ENCODE results near the gene GCH1. TPM values are rescaled to one million over a fixed set of nuclear protein-coding genes. Genes with fewer than 3 reads are reported as not detected.
"Not testable (repeated sequence)": the region's sequence is repeated elsewhere in the genome, so short reads cannot be mapped to it uniquely, and the experiment has no call there.

The GCH1 gene
- total RNA-seq, 1 donor = 9.1 TPM

DNA sequence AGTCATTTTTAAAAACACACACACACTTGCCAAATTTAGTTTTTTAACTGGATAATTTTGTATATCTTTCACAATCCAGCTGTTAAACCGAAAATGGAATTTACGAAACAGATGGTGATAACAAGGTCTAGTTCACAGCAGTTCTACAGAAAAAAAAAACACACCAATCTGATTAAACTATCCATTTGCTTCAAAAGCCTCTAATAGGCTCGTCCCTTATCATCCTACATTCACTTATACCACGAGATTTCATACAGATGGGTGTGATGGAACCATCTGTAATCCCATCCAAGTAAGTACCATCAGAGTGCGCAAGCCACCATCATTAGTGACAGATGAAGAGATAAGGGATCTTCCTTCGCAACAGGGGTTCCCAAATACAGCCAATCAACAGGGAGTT is 20.1 kb downstream of the GCH1 start:
- TF ChIP-seq, protein P1, sequence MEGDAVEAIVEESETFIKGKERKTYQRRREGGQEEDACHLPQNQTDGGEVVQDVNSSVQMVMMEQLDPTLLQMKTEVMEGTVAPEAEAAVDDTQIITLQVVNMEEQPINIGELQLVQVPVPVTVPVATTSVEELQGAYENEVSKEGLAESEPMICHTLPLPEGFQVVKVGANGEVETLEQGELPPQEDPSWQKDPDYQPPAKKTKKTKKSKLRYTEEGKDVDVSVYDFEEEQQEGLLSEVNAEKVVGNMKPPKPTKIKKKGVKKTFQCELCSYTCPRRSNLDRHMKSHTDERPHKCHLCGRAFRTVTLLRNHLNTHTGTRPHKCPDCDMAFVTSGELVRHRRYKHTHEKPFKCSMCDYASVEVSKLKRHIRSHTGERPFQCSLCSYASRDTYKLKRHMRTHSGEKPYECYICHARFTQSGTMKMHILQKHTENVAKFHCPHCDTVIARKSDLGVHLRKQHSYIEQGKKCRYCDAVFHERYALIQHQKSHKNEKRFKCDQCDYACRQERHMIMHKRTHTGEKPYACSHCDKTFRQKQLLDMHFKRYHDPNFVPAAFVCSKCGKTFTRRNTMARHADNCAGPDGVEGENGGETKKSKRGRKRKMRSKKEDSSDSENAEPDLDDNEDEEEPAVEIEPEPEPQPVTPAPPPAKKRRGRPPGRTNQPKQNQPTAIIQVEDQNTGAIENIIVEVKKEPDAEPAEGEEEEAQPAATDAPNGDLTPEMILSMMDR (IDR thresholded peaks at IDR 0.05; ENCODE audit: insufficient read depth, low read depth, low read length) = no peak
- H3K4me3 ChIP-seq (ENCODE audit: low read depth, low read length) = no peak overlapping the region
- peak; percentile 74 for DNase-seq (ENCODE audit: low read depth)

DNA sequence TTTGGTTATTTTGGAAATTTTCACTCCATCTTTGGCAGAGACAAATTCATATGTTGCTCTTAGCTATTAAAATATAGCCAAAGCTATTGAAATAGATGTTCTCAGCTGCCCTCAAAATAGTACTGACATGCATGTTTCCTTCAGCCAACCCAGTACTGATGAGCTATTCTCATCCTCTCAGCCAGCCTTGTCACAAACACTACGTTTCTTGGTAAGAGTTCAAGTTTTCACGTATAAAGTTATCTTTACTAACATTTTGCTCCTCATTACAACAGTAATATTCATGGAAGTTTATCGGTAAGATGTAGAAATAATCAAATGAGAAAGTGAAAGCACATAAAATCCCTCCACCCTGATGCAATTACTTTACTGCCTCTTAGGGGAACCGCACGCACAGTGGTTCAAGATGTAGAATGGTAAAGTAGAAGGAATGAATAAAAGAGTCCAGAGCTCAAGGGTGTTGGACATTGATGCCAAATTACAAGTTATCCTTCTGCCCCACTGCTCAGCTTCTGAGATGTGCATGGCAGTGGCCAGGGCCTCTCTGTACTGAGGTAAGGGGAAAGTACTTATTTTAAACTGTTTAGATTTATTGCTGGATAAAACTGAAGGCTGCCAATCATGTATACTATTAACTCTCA is 20.7 kb downstream of the GCH1 start:
- TF ChIP-seq, protein P1 (IDR thresholded peaks at IDR 0.05; ENCODE audit: insufficient read depth, low read depth, low read length) = no peak
- DNase-seq (ENCODE audit: low read depth) = peak; percentile 82
- peak overlapping the region; percentile 54 for H3K4me3 ChIP-seq (ENCODE audit: low read depth, low read length)

DNA sequence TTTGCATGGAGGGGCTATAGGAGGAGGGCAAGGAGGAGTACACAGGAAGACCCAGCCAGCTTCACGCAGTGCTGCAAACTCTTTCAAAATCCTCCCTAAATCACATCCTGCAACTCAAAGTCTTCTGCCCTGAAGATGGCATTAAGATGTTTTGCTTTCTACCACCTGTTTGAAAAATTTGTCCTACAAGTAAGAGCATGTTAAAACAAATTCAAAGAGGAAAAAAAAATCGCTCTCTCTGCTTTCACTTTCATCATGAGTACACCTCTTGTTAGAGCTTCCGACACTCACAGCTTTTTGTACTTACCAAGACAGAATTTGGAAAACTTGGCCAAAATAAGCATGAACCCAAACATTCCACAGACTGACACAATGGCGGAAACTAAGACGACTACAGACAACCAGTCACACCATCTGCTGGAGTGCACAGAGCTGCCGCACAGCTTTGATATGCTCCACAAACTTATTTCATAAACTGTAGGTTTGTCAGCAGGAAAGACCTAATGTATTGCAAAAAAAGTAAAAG is 21.3 kb downstream of the GCH1 start:
- peak; percentile 47 for DNase-seq (ENCODE audit: low read depth)
- TF ChIP-seq, protein P1 (IDR thresholded peaks at IDR 0.05; ENCODE audit: insufficient read depth, low read depth, low read length) = no peak

DNA sequence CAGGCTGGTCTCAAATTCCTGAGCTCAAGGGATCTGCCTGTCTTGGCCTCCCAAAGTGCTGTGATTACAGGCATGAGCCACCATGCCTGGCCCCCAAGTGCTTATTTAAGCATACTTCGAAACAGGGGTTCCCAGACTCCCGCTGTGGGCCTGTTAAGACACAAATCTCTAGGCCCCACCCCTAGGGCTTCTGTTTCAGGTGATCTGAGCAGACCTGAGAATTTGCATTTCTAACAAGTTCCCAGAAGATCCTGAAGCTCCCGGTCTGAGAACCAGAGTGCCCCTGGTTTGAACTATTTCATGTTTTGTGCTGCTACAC is 25.0 kb downstream of the GCH1 start:
- no peak for DNase-seq (ENCODE audit: low read depth)
- no peak overlapping the region for H3K4me3 ChIP-seq (ENCODE audit: low read depth, low read length)
- TF ChIP-seq, protein P1 (IDR thresholded peaks at IDR 0.05; ENCODE audit: insufficient read depth, low read depth, low read length) = no peak

More for the DNA sequence above, 21.3 kb downstream of the GCH1 start:
- H3K4me3 ChIP-seq (ENCODE audit: low read depth, low read length) = peak overlapping the region; percentile 54

DNA sequence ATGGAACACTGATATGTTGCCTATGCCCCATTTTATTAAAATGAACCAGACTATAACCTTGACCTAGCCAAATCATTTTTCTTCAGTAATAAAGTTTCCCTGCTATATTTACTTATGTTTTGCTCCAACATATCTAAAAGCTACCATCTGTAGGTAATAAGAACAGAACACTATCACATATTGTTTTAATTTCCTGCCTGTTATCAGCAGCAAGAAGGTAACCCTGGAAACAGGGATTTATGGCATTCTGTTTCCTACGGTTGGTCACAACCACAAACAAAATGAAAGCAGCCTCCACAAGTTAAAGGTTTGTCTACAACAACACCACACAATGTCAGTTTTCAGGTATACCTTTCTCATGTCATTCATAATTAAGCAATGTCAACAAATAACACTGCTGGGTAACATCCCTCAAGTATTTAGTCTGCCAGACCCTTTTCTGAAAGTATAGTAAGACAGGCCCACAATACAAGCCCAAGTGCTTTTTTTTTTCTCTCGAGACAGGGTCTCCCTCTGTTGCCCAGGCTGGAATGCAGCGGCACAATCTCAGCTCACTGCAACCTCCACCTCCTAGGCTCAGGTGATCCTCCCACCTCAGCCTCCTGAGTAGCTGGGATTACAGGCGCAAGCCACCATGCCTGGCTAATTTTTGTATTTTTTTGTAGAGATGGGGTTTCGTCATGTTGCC is 25.5 kb downstream of the GCH1 start:
- TF ChIP-seq, protein P1 (IDR thresholded peaks at IDR 0.05; ENCODE audit: insufficient read depth, low read depth, low read length) = no peak
- DNase-seq (ENCODE audit: low read depth) = peak; percentile 32
- no peak overlapping the region for H3K4me3 ChIP-seq (ENCODE audit: low read depth, low read length)

DNA sequence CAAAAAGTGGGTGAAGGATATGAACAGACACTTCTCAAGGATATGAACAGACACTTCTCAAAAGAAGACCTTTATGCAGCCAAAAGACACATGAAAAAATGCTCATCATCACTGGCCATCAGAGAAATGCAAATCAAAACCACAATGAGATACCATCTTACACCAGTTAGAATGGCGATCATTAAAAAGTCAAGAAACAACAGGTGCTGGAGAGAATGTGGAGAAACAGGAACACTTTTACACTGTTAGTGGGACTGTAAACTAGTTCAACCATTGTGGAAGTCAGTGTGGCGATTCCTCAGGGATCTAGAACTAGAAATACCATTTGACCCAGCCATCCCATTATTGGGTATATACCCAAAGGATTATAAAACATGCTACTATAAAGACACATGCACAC is 27.0 kb downstream of the GCH1 start:
- H3K4me3 ChIP-seq (ENCODE audit: low read depth, low read length); DNase-seq (ENCODE audit: low read depth): not testable (repeated sequence)

DNA sequence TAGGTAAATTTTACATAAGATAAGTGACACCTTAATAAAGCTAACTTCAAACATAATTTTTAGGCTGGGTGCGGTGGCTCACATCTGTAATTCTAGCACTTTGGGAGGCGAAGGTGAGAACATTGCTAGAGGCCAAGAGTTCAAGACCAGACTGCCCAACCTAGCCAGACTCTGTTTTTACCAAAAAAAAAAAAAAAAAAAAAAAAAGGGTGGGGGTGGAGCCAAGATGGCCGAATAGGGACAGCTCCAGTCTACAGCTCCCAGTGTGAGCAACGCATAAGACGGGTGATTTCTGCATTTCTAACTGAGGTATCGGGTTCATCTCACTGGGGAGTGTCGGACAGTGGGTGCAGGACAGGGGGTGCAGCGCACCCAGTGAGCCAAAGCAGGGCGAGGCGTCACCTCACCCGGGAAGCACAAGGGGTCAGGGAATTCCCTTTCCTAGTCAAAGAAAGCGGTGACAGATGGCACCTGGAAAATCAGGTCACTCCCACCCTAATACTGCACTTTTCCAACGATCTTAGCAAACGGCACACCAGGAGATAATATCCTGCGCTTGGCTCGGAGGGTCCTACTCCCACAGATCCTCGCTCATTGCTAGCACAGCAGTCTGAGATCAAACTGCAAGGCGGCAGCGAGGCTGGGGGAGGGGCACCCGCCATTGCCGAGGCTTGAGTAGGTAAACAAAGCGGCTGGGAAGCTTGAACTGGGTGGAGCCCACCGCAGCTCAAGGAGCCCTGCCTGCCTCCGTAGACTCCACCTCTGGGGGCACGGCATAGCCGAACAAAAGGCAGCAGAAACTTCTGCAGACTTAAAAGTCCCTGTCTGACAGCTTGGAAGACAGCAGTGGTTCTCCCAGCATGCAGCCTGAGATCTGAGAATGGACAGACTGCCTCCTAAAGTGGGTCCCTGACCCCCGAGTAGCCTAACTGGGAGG is 32.2 kb downstream of the GCH1 start:
- DNase-seq (ENCODE audit: low read depth) = peak; percentile 14
- peak overlapping the region; percentile 62 for H3K4me3 ChIP-seq (ENCODE audit: low read depth, low read length)

Measured in fibroblast of villous mesenchyme (primary cell).